ENCODE data around the gene ATP1A4.
"Not testable (repeated sequence)": the region's sequence is repeated elsewhere in the genome, so short reads cannot be mapped to it uniquely, and the experiment has no call there.

The ATP1A4 gene

GRCh38 chr1:160124705-160125478 lies 26.5 kb upstream of the ATP1A4 start:
- no peak for DNase-seq

- DNase-seq = no peak
These were observed 25.7 kb upstream of the ATP1A4 start for GRCh38 chr1:160125746-160126145.

DNA sequence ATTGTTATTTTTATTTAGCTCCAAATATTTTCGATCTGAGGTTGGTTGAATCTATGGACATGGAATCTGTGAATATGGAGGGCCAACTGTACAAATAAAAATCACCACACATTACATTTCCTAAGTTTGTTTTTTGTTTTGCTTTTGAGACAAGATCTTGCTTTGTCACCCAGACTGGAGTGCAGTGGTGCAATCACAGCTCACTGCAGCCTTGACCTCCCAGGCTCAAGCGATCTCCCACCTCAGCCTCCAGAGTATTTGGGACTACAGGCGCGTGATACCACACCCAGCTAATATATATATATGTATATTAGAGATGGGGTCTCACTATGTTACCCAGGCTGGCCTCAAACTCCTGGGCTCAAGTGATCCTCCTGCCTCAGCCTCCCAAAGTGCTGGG lies 25.1 kb upstream of the ATP1A4 start:
- not testable (repeated sequence) for DNase-seq

GRCh38 chr1:160127381-160127780 lies 24.0 kb upstream of the ATP1A4 start:
- DNase-seq = no peak

GRCh38 chr1:160127865-160128523 lies 23.4 kb upstream of the ATP1A4 start:
- DNase-seq = no peak

- no peak for DNase-seq
These were observed 22.8 kb upstream of the ATP1A4 start for GRCh38 chr1:160128636-160129035.

DNA sequence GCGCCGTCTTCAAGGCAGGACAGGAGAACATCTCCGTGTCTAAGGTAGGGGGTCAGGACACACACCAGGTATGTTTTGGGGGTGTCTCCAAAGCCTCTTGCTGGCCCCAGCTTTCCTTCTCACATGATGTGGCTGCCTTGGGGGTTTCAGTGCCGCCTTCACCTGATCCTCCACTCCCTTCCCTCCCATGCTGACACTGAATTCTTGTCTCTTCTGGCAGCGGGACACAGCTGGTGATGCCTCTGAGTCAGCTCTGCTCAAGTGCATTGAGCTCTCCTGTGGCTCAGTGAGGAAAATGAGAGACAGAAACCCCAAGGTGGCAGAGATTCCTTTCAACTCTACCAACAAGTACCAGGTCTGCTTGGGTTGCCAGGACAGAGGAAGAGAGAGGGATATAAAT lies 22.4 kb upstream of the ATP1A4 start:
- DNase-seq = no peak

GRCh38 chr1:160129558-160129957 lies 21.8 kb upstream of the ATP1A4 start:
- DNase-seq = no peak

- no peak for DNase-seq
These were observed 21.4 kb upstream of the ATP1A4 start for GRCh38 chr1:160129966-160130365.

DNA sequence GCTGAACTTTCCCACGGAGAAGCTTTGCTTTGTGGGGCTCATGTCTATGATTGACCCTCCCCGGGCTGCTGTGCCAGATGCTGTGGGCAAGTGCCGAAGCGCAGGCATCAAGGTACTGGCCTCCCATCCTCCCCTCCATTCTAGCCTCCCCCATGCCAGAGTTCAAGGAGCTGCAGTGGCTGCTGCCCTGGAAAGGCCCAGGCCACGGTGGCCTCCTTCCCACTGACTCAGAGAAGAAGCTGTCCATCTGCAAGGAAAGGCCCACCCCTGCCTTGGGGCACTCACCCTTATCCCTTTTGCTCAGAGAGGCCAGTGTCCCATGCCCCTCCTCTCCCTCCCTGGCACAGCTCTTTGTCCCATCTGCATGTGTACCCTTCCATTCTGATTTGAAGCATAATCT lies 20.9 kb upstream of the ATP1A4 start:
- no peak for DNase-seq

DNA sequence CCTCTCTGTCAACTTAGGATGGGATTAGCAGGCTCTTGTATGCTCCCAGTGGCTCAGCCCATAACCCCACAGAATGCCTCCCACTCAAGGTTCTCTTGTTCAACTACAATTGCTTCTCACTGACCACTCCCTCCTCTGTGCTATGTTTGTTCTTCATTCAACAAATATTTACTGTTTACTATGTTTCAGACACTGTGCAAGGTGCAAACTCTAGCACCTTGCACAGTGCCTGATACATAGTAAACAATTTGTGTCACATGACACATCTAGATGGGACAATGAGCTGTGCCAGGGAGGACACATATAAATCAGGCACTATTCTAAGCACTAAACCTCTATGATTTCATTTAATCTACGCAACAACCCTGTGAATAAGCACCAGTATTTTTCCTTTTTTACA lies 20.5 kb upstream of the ATP1A4 start:
- DNase-seq = no peak

- no peak for DNase-seq
These were observed 19.4 kb upstream of the ATP1A4 start for GRCh38 chr1:160131803-160132565.

- DNase-seq = no peak
These were observed 17.2 kb upstream of the ATP1A4 start for GRCh38 chr1:160133990-160134770.

- DNase-seq = no peak
These were observed 16.4 kb upstream of the ATP1A4 start for GRCh38 chr1:160134791-160135572.

DNA sequence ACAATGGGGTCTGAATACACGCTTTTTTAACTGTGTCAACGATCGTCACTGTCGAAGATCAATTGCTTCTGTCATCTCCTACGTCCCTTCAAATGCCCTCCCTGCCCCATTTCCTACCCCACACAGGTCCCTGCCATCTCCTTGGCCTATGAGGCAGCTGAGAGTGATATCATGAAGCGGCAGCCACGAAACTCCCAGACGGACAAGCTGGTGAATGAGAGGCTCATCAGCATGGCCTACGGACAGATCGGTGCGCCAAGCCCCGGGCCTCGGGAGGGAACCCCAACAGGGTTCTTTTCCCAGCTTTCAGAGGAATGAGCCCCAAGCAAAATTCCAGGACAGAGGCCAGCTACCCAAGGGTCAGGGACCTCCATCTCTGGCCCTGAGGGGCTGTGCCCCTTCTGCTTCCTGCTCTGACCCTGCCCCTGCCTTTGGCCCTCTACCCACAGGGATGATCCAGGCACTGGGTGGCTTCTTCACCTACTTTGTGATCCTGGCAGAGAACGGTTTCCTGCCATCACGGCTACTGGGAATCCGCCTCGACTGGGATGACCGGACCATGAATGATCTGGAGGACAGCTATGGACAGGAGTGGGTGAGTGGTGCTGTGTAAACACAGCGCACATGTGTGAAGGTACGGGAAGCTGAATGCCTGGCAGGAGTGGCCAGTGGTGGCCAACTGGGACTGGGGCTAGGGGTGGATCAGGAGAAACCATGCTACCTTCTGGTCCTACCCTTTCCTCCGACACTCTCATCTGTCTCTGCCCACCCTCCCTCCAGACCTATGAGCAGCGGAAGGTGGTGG lies 15.1 kb upstream of the ATP1A4 start:
- DNase-seq = no peak

DNA sequence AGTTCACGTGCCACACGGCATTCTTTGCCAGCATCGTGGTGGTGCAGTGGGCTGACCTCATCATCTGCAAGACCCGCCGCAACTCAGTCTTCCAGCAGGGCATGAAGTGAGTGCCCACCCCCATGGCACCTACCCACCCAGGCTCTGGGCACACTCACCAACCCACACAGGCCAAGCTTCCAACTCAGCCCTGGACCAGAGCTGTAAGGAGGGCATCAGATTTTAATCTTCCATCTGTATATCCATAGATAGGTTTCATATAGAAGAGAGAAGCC lies 14.5 kb upstream of the ATP1A4 start:
- no peak for DNase-seq

- no peak for DNase-seq
These were observed 14.1 kb upstream of the ATP1A4 start for GRCh38 chr1:160137216-160137862.

GRCh38 chr1:160139840-160140239 lies 11.6 kb upstream of the ATP1A4 start:
- no peak for DNase-seq

GRCh38 chr1:160143695-160144094 lies 7.7 kb upstream of the ATP1A4 start:
- DNase-seq = no peak

- DNase-seq = no peak
These were observed 6.5 kb upstream of the ATP1A4 start for GRCh38 chr1:160144921-160145320.

GRCh38 chr1:160146107-160146506 lies 5.3 kb upstream of the ATP1A4 start:
- no peak for DNase-seq

Data from activated CD4-positive, alpha-beta T cell treated with anti-CD3 and anti-CD28 coated beads, Interleukin-2, amount 50 U/mL, for 48 hours (primary cell).